Endothelial cell of umbilical vein (primary cell): Measurements from ENCODE around the gene DPH7. TPM values are rescaled to one million over a fixed set of nuclear protein-coding genes. Genes with fewer than 3 reads are reported as not detected.
A peak's percentile ranks its signal among the peaks of the same experiment; 100 is the strongest.
"Not testable (repeated sequence)": the region's sequence is repeated elsewhere in the genome, so short reads cannot be mapped to it uniquely, and the experiment has no call there.

Experiments
- BruUV-seq: library from RNA; stranded (reverse); fragments of 400-500 nt; replicated peaks from 2 replicates; lab custom pipeline; 2021; lab: Mats Ljungman, UMichigan
- CTCF ChIA-PET: fragments of 300-600, 350-600 bp; sonication (Branson Sonifier 250); formaldehyde crosslinking; loops from one replicate; lab custom pipeline; 2021; ENCODE audit warnings: antibody characterized with exemption, inconsistent platforms; lab: Charles Lee
- POLR2A ChIA-PET: fragments of 300-600, 350-600 bp; sonication (Branson Sonifier 250); formaldehyde crosslinking; loops from one replicate; lab custom pipeline; 2021; ENCODE audit warnings: antibody characterized with exemption, inconsistent platforms; lab: Charles Lee
- DNase-seq: peaks from one replicate; pipeline ENCODE4 v3.0.0-alpha.2; 2011; ENCODE audit warnings: low read depth, low spot score
- FAIRE-seq: peaks from 2 replicates; lab custom pipeline; 2011; peaks lifted over from hg19 to GRCh38; lab: Jason Lieb, UNC
- H2AFZ ChIP-seq: 2 replicates; pipeline ENCODE4 v1.6.0; 2012; ENCODE audit warnings: low read depth, low read length, control low read depth, inconsistent platforms
- H3K27ac ChIP-seq: 2 replicates; pipeline ENCODE4 v1.5.1; 2011; ENCODE audit warnings: low read depth, mild to moderate bottlenecking, control low read depth, low read length, moderate library complexity; ENCODE audit not compliant: insufficient read depth
- H3K27me3 ChIP-seq, 2 experiments: 2 replicates each; pipeline versions ENCODE4 v1.6.0 to v1.6.1; 2011; ENCODE audit warnings: low read length in 2 of 2, mixed read lengths in 1 of 2; ENCODE audit not compliant: control insufficient read depth in 2 of 2, insufficient read depth in 2 of 2
- H3K36me3 ChIP-seq, 2 experiments: 2 replicates in 1 of 2; 3 replicates in 1 of 2; pipeline ENCODE4 v1.5.1; 2011; ENCODE audit warnings: low read length in 2 of 2, mild to moderate bottlenecking in 1 of 2, moderate library complexity in 1 of 2; ENCODE audit not compliant: control insufficient read depth in 2 of 2, insufficient read depth in 2 of 2; ENCODE audit errors: extremely low read depth in 1 of 2
- H3K4me1 ChIP-seq: 3 replicates; pipeline ENCODE4 v1.5.1; 2011; ENCODE audit warnings: mild to moderate bottlenecking, low read length; ENCODE audit not compliant: control insufficient read depth, insufficient read depth; ENCODE audit errors: extremely low read depth
- H3K4me2 ChIP-seq: 2 replicates; pipeline ENCODE4 v1.6.1; 2011; ENCODE audit warnings: low read length, control low read depth, mixed read lengths; ENCODE audit not compliant: insufficient read depth
- H3K4me3 ChIP-seq, 3 experiments: fragments of 200-600 bp in 1 of 3; sonication (generic), shearing (Covaris generic) in 1 of 3; replicated peaks in 1 of 3; 2 replicates each; pipeline ENCODE4 v1.5.1; 2011 to 2016; ENCODE audit warnings: control low read depth in 3 of 3, low read length in 3 of 3, mild to moderate bottlenecking in 2 of 3, inconsistent platforms in 1 of 3, low read depth in 1 of 3, moderate library complexity in 1 of 3; ENCODE audit not compliant: insufficient read depth in 1 of 3
- H3K79me2 ChIP-seq: 2 replicates; pipeline ENCODE4 v1.6.0; 2012; ENCODE audit warnings: low read length, inconsistent platforms; ENCODE audit not compliant: control insufficient read depth, insufficient read depth
- H3K9ac ChIP-seq: replicated peaks from 2 replicates; pipeline ENCODE3; 2011; ENCODE audit warnings: low read length, control low read depth; ENCODE audit not compliant: insufficient read depth; ENCODE audit errors: extremely low read depth
- H3K9me1 ChIP-seq: replicated peaks from 3 replicates; pipeline ENCODE4 v1.6.0; 2011; ENCODE audit warnings: mild to moderate bottlenecking, low read length; ENCODE audit not compliant: control insufficient read depth, insufficient read depth; ENCODE audit errors: extremely low read depth
- H3K9me3 ChIP-seq: replicated peaks from 2 replicates; pipeline ENCODE4 v1.5.1; 2012; ENCODE audit warnings: low read length, inconsistent platforms; ENCODE audit not compliant: control insufficient read depth, insufficient read depth
- H4K20me1 ChIP-seq: replicated peaks from 2 replicates; pipeline ENCODE3; 2011; ENCODE audit warnings: mild to moderate bottlenecking, low read length; ENCODE audit not compliant: control insufficient read depth, insufficient read depth; ENCODE audit errors: extremely low read depth
- CTCF ChIP-seq, 2 donors: IDR thresholded peaks; 1 replicate in 1 of 2; 2 replicates in 1 of 2; pipeline ENCODE4 v1.5.1; 2011; ENCODE audit warnings: low read length in 2 of 2, mild to moderate bottlenecking in 2 of 2, moderate library complexity in 2 of 2, control low read depth in 1 of 2, inconsistent platforms in 1 of 2, low read depth in 1 of 2; ENCODE audit not compliant: insufficient read depth in 1 of 2; ENCODE audit errors: extremely low read depth in 1 of 2
- EZH2 ChIP-seq: IDR thresholded peaks from 2 replicates; pipeline ENCODE4 v1.6.1; 2012; ENCODE audit warnings: borderline replicate concordance, low read depth, mild to moderate bottlenecking, moderate library complexity, low read length, inconsistent platforms; ENCODE audit not compliant: severe bottlenecking
- FOS ChIP-seq: IDR thresholded peaks from 2 replicates; pipeline ENCODE4 v1.6.1; 2011; ENCODE audit warnings: mild to moderate bottlenecking, low read length, moderate library complexity, borderline replicate concordance; ENCODE audit not compliant: insufficient read depth
- GATA2 ChIP-seq: IDR thresholded peaks from 2 replicates; pipeline ENCODE4 v1.7.0; 2011; ENCODE audit warnings: low read depth, mild to moderate bottlenecking, moderate library complexity, mixed read lengths, low read length; ENCODE audit not compliant: insufficient read length, insufficient read depth
- JUN ChIP-seq: IDR thresholded peaks from 2 replicates; pipeline ENCODE4 v1.6.1; 2011; ENCODE audit warnings: borderline replicate concordance, low read depth; ENCODE audit not compliant: insufficient read length, insufficient read depth
- MAX ChIP-seq: IDR thresholded peaks from 2 replicates; pipeline ENCODE4 v1.6.1; 2011; ENCODE audit not compliant: insufficient read depth, insufficient read length
- MYC ChIP-seq: IDR thresholded peaks from one replicate; pipeline ENCODE4 v1.6.1; 2011; ENCODE audit warnings: mild to moderate bottlenecking, low read depth, low read length
- POLR2A ChIP-seq: IDR thresholded peaks from 2 replicates; pipeline ENCODE4 v1.6.1; 2012; ENCODE audit warnings: low read depth, mild to moderate bottlenecking, control low read depth, low read length
- POLR2AphosphoS5 ChIP-seq: IDR thresholded peaks from 2 replicates; pipeline ENCODE4 v1.6.1; 2012; ENCODE audit warnings: low read depth, mild to moderate bottlenecking, control low read depth, low read length, moderate library complexity; ENCODE audit not compliant: insufficient read depth
- dilution Hi-C: fragments of 300-500 bp; cut with MboI; formaldehyde crosslinking; loops from one replicate; pipeline ENCODE4 v1.15.0; 2019; ENCODE audit warnings: low sequenced_read_pairs; ENCODE audit not compliant: extremely low pct_ligation_motif_present
- intact Hi-C: fragments of 100-400 bp; cut with micrococcal nuclease; formaldehyde crosslinking; loops from one replicate; pipeline ENCODE4 v1.10.0; 2022
- polyA plus RNA-seq, 4 experiments: library from polyadenylated mRNA; depleted of rRNA in 3 of 4; stranded (reverse) in 3 of 4; unstranded in 1 of 4; fragments of >200 nt; gene quantifications; 2 replicates each; pipeline versions ENCODE4 v1.2.1 to v1.2.3, GENCODE V29; 2011 to 2012; ENCODE audit warnings: missing spikeins in 1 of 4
- total RNA-seq: library from RNA; stranded (reverse); gene quantifications from 2 replicates; pipeline ENCODE4 v1.2.3, GENCODE V29; 2021

The DPH7 gene
- total and polyA plus RNA-seq, 2 donors (not counting 3 experiments of a cell fraction or from before 2014, with no cell fraction given) = 41.8 to 43.2 TPM

GRCh38 chr9:137555179-137555578 is 23.5 kb downstream of the DPH7 start:
- no peak overlapping the region for H3K27ac ChIP-seq
- FAIRE-seq (no peak), DNase-seq (no peak)
- no peak for TF ChIP-seq POLR2AphosphoS5
- no peak overlapping the region for H2AFZ ChIP-seq
- H3K4me3 ChIP-seq = no peak overlapping the region
- H3K27me3 ChIP-seq = no peaks in the 10 kb centered on the region
- peaks cover 8 to 18% of the 10 kb centered on the region in 2 experiments for H3K36me3 ChIP-seq
- H4K20me1 ChIP-seq = no peaks in the 10 kb centered on the region
- dilution Hi-C loops = no loop called here
- H3K9me1 ChIP-seq = no peaks in the 10 kb centered on the region
- no peaks in the 10 kb centered on the region for H3K9me3 ChIP-seq
- intact Hi-C loops = no loop called here
- CTCF ChIA-PET = no interaction called here
- TSS peak; percentile 19 for BruUV-seq
- H3K4me2 ChIP-seq = no peak overlapping the region
- POLR2A ChIA-PET = no interaction called here
- H3K79me2 ChIP-seq = peaks cover 8% of the 10 kb centered on the region
- H3K9ac ChIP-seq = no peak overlapping the region
- H3K4me1 ChIP-seq = peaks cover 9% of the 10 kb centered on the region

- no TSS peak for BruUV-seq
- Histone ChIP-seq H3K9me1 (no peaks in the 10 kb centered on the region), H3K36me3 (peaks cover 6 to 18% of the 10 kb centered on the region in 2 experiments), H3K27ac (no peak overlapping the region), H3K4me1 (peaks cover 9% of the 10 kb centered on the region), H4K20me1 (no peaks in the 10 kb centered on the region), H3K79me2 (peaks cover 5% of the 10 kb centered on the region), H3K27me3 (no peaks in the 10 kb centered on the region), H2AFZ (no peak overlapping the region), H3K9ac (no peak overlapping the region), H3K4me2 (no peak overlapping the region), H3K4me3 (no peak overlapping the region), H3K9me3 (no peaks in the 10 kb centered on the region)
- intact Hi-C loops (no loop called here), dilution Hi-C loops (no loop called here)
- ChIA-PET POLR2A (no interaction called here), CTCF (interaction anchor here (1.5 kb wide), 1 partner anchor 19 kb away, joined by 4 read pairs; no protein-coding TSS in a partner anchor)
- DNase-seq = no peak
- no peak for TF ChIP-seq EZH2
- TF ChIP-seq POLR2A = no peak
- TF ChIP-seq FOS = no peak
- TF ChIP-seq MYC = no peak
- no peak for TF ChIP-seq CTCF (IDR thresholded peaks at IDR 0.05; ENCODE audit: extremely low read depth in 1 of 2, insufficient read depth in 1 of 2, low read depth in 1 of 2, low read length in 2 of 2)
- TF ChIP-seq JUN = no peak
- no peak for TF ChIP-seq MAX
- no peak for TF ChIP-seq POLR2AphosphoS5
- no peak for TF ChIP-seq GATA2
- FAIRE-seq = peak; percentile 66
These were observed 24.4 kb downstream of the DPH7 start for GRCh38 chr9:137554349-137554748.

- H3K9ac ChIP-seq, dilution Hi-C loops, H3K27me3 ChIP-seq, DNase-seq, H3K4me2 ChIP-seq, H3K9me3 ChIP-seq, H3K4me3 ChIP-seq, H3K27ac ChIP-seq, H3K9me1 ChIP-seq, intact Hi-C loops, FAIRE-seq, H4K20me1 ChIP-seq, POLR2A ChIA-PET, H3K4me1 ChIP-seq, H2AFZ ChIP-seq, BruUV-seq, H3K79me2 ChIP-seq: not testable (repeated sequence)
- CTCF ChIA-PET = interaction anchor here (1.5 kb wide), 1 partner anchor 19 kb away, joined by 4 read pairs; no protein-coding TSS in a partner anchor
- peaks cover 6 to 18% of the 10 kb centered on the region in 2 experiments for H3K36me3 ChIP-seq
These were observed 25.1 kb downstream of the DPH7 start for GRCh38 chr9:137553654-137554053.
